Fibroblast of lung (primary cell): ENCODE results near the gene PLEKHA8. TPM values are rescaled to one million over a fixed set of nuclear protein-coding genes. Genes with fewer than 3 reads are reported as not detected.

Experiments used
- DNase-seq, 2 donors: peaks; one replicate each; pipeline versions ENCODE4 v3.0.0 to v3.0.0-alpha.2; 2010; ENCODE audit warnings: low read depth in 2 of 2
- H2AFZ ChIP-seq: 2 replicates; pipeline ENCODE4 v1.5.1; 2012; ENCODE audit warnings: low read length, control low read depth, inconsistent platforms
- H3K27ac ChIP-seq: 2 replicates; pipeline ENCODE4 v1.5.1; 2011; ENCODE audit warnings: low read length, control low read depth; ENCODE audit not compliant: insufficient read depth
- H3K27me3 ChIP-seq: 2 replicates; pipeline ENCODE4 v1.5.1; 2011; ENCODE audit warnings: mild to moderate bottlenecking, low read length; ENCODE audit not compliant: control insufficient read depth, insufficient read depth
- H3K36me3 ChIP-seq: 2 replicates; pipeline ENCODE4 v1.5.1; 2011; ENCODE audit warnings: low read length; ENCODE audit not compliant: control insufficient read depth, insufficient read depth
- H3K4me1 ChIP-seq: 2 replicates; pipeline ENCODE4 v1.5.1; 2011; ENCODE audit warnings: low read length; ENCODE audit not compliant: control insufficient read depth, insufficient read depth; ENCODE audit errors: extremely low read depth
- H3K4me2 ChIP-seq: 2 replicates; pipeline ENCODE4 v1.5.1; 2011; ENCODE audit warnings: low read length, control low read depth; ENCODE audit not compliant: insufficient read depth; ENCODE audit errors: extremely low read depth
- H3K4me3 ChIP-seq, 4 experiments: fragments of 200-600 bp in 1 of 4; sonication (generic) in 1 of 4; replicated peaks in 1 of 4; 2 replicates each; pipeline ENCODE4 v1.5.1; 2011 to 2016; ENCODE audit warnings: low read length in 4 of 4, low read depth in 3 of 4, mild to moderate bottlenecking in 3 of 4, control low read depth in 2 of 4, inconsistent platforms in 1 of 4, mixed read lengths in 1 of 4; ENCODE audit not compliant: insufficient read depth in 1 of 4; ENCODE audit errors: control extremely low read depth in 1 of 4
- H3K79me2 ChIP-seq: 2 replicates; pipeline ENCODE4 v1.5.1; 2012; ENCODE audit warnings: mild to moderate bottlenecking, low read length, inconsistent platforms; ENCODE audit not compliant: control insufficient read depth, insufficient read depth
- H3K9ac ChIP-seq: 2 replicates; pipeline ENCODE4 v1.5.1; 2011; ENCODE audit warnings: mild to moderate bottlenecking, low read length, control low read depth; ENCODE audit not compliant: insufficient read depth
- H3K9me3 ChIP-seq: 2 replicates; pipeline ENCODE4 v1.5.1; 2012; ENCODE audit warnings: low read depth, low read length; ENCODE audit not compliant: control insufficient read depth, insufficient read depth
- H4K20me1 ChIP-seq: 2 replicates; pipeline ENCODE4 v1.5.1; 2011; ENCODE audit warnings: low read length; ENCODE audit not compliant: control insufficient read depth, insufficient read depth; ENCODE audit errors: extremely low read depth
- CTCF ChIP-seq, 2 donors: IDR thresholded peaks in 1 of 2; conservative IDR thresholded peaks in 1 of 2; 1 replicate in 1 of 2; 2 replicates in 1 of 2; pipeline ENCODE4 v1.5.1; 2011 to 2012; ENCODE audit warnings: low read length in 2 of 2, control low read depth in 1 of 2, inconsistent platforms in 1 of 2, low read depth in 1 of 2, mild to moderate bottlenecking in 1 of 2
- EZH2 ChIP-seq: IDR thresholded peaks from 2 replicates; pipeline ENCODE4 v1.5.1; 2012; ENCODE audit warnings: low read length, control low read depth, mild to moderate bottlenecking; ENCODE audit errors: missing control alignments
- polyA plus RNA-seq, 2 donors: library from polyadenylated mRNA; depleted of rRNA in 1 of 2; stranded (reverse) in 1 of 2; unstranded in 1 of 2; fragments of >200 nt; gene quantifications; 2 replicates each; pipeline ENCODE4 v1.2.1, GENCODE V29; 2011 to 2012; ENCODE audit warnings: missing spikeins in 1 of 2
- total RNA-seq: library from RNA; depleted of rRNA; stranded (reverse); fragments of >200 nt; gene quantifications from 2 replicates; pipeline ENCODE4 v1.2.1, GENCODE V29; 2014

The PLEKHA8 gene
- total and polyA plus RNA-seq, 2 donors (not counting 1 experiment from before 2014, with no cell fraction given), result 9.5 to 15.5 TPM

- H3K79me2 ChIP-seq, result no peaks in the 10 kb centered on the region
- peaks cover 1% of the 10 kb centered on the region for H3K36me3 ChIP-seq
- no peaks in the 10 kb centered on the region for H4K20me1 ChIP-seq
- no peaks in the 10 kb centered on the region for H3K4me1 ChIP-seq
- no peak overlapping the region for H3K27ac ChIP-seq
- DNase-seq, result no peak
- no peak for TF ChIP-seq CTCF (conservative IDR thresholded peaks at IDR 0.05 in 1 of 2, IDR thresholded peaks at IDR 0.05 in 1 of 2; ENCODE audit: low read depth in 1 of 2, low read length in 2 of 2)
- TF ChIP-seq EZH2, result no peak
- no peaks in the 10 kb centered on the region for H3K27me3 ChIP-seq
- no peaks in the 10 kb centered on the region for H3K9me3 ChIP-seq
- H3K9ac ChIP-seq, result no peak overlapping the region
- no peak overlapping the region for H3K4me3 ChIP-seq
- no peak overlapping the region for H2AFZ ChIP-seq
- H3K4me2 ChIP-seq, result no peak overlapping the region
Measured at GRCh38 chr7:30072735-30073134, 44.5 kb downstream of the PLEKHA8 start.

- H3K4me3 ChIP-seq, result no peak overlapping the region
- H3K36me3 ChIP-seq, result peaks cover 1% of the 10 kb centered on the region
- no peaks in the 10 kb centered on the region for H4K20me1 ChIP-seq
- TF ChIP-seq CTCF (conservative IDR thresholded peaks at IDR 0.05 in 1 of 2, IDR thresholded peaks at IDR 0.05 in 1 of 2; ENCODE audit: low read depth in 1 of 2, low read length in 2 of 2) (peak; percentile 38 to 53), EZH2 (no peak)
- peak; percentile 55 to 70 for DNase-seq
- H2AFZ ChIP-seq, result no peak overlapping the region
- no peak overlapping the region for H3K4me2 ChIP-seq
- H3K9me3 ChIP-seq, result no peaks in the 10 kb centered on the region
- H3K27me3 ChIP-seq, result no peaks in the 10 kb centered on the region
- no peaks in the 10 kb centered on the region for H3K4me1 ChIP-seq
- no peak overlapping the region for H3K9ac ChIP-seq
- H3K27ac ChIP-seq, result no peak overlapping the region
- no peaks in the 10 kb centered on the region for H3K79me2 ChIP-seq
Measured at GRCh38 chr7:30074422-30075030, 46.3 kb downstream of the PLEKHA8 start.

GRCh38 chr7:30076411-30076810 lies 48.2 kb downstream of the PLEKHA8 start:
- no peak overlapping the region for H3K4me2 ChIP-seq
- no peak for TF ChIP-seq EZH2
- no peak for TF ChIP-seq CTCF (conservative IDR thresholded peaks at IDR 0.05 in 1 of 2, IDR thresholded peaks at IDR 0.05 in 1 of 2; ENCODE audit: low read depth in 1 of 2, low read length in 2 of 2)
- no peaks in the 10 kb centered on the region for H3K36me3 ChIP-seq

More at GRCh38 chr7:30076411-30076810, 48.2 kb downstream of the PLEKHA8 start:
- H3K9me3 ChIP-seq, result no peaks in the 10 kb centered on the region
- no peak overlapping the region for H3K9ac ChIP-seq
- H3K27me3 ChIP-seq, result no peaks in the 10 kb centered on the region
- no peaks in the 10 kb centered on the region for H3K79me2 ChIP-seq
- no peaks in the 10 kb centered on the region for H3K4me1 ChIP-seq
- no peak overlapping the region for H2AFZ ChIP-seq
- H3K27ac ChIP-seq, result no peak overlapping the region
- H3K4me3 ChIP-seq, result no peak overlapping the region
- no peaks in the 10 kb centered on the region for H4K20me1 ChIP-seq
- no peak for DNase-seq
